Psoas muscle (tissue), 8 donors: ENCODE data around the gene LPP. TPM values are rescaled to one million over a fixed set of nuclear protein-coding genes. Genes with fewer than 3 reads are reported as not detected.

Experiments used
- ATAC-seq, 4 donors: fragments of 200-7000 bp; cut with Tn5 transposase; one replicate each; pipeline ENCODE4 v1.9.1; 2020; ENCODE audit warnings: moderate library complexity in 3 of 4, mild to moderate bottlenecking in 2 of 4
- DNase-seq, 2 donors: peaks; one replicate each; pipeline ENCODE4 v3.0.0-alpha.2; 2020
- H3K27ac ChIP-seq: fragments of 200-600 bp; one replicate; pipeline ENCODE4 v1.8.0; 2022
- H3K27me3 ChIP-seq, 3 donors: fragments of 200-600 bp in 1 of 3; one replicate each; pipeline versions ENCODE4 v1.6.1 to v1.8.0; 2013 to 2022; ENCODE audit warnings: low read length in 2 of 3, mild to moderate bottlenecking in 2 of 3, moderate library complexity in 1 of 3; ENCODE audit not compliant: insufficient read depth in 3 of 3
- H3K36me3 ChIP-seq, 2 donors: fragments of 200-600 bp in 1 of 2; one replicate each; pipeline versions ENCODE4 v1.6.1 to v1.8.0; 2013 to 2022; ENCODE audit warnings: low read depth in 1 of 2, mild to moderate bottlenecking in 1 of 2, moderate library complexity in 1 of 2; ENCODE audit not compliant: insufficient read depth in 1 of 2
- H3K4me1 ChIP-seq: fragments of 200-600 bp; one replicate; pipeline ENCODE4 v1.8.0; 2022
- H3K4me3 ChIP-seq: fragments of 200-600 bp; one replicate; pipeline ENCODE4 v1.8.0; 2022; ENCODE audit warnings: mild to moderate bottlenecking
- H3K9me3 ChIP-seq: fragments of 200-600 bp; one replicate; pipeline ENCODE4 v1.8.0; 2022
- WGBS, 3 donors: extraction: QIAGEN DNeasy Blood & Tissue Kit; methylation state at CpG; one replicate each; pipeline versions ENCODE4 v1.1.6 to v1.1.7; 2013; 5-methylcytosine and 5-hydroxymethylcytosine counted together
- intact Hi-C, 2 donors: fragments of 100-400 bp; cut with DNase I; formaldehyde crosslinking; loops; one replicate each; pipeline versions ENCODE4 v1.11.0 to v1.14.2; 2022
- polyA plus RNA-seq, 3 donors: library from polyadenylated mRNA; stranded (reverse); fragments of 200-250 nt; gene quantifications; one replicate each; pipeline ENCODE4 v1.2.3, GENCODE V29; 2013
- total RNA-seq, 4 donors: library from RNA; stranded (reverse); fragmentation: NEBNext Ultra II Directional in 2 of 4; extraction: Animal tissue kit (Norgen Biotek cat#: 25700) in 2 of 4; gene quantifications; one replicate each; pipeline versions ENCODE4 v1.2.1 to v1.2.4, GENCODE V29; 2021 to 2023
- TF ChIP-seq, protein P1 (sequence below): fragments of 200-600 bp; IDR thresholded peaks from one replicate; pipeline ENCODE4 v1.8.0; 2022; ENCODE audit warnings: antibody characterized with exemption
- donor health status: healthy with polysubstance abuse.
- donor health status: DM: no; HTN: no; CAD: no; lungs with moderate emphysema.
- donor health status: Bipolar disorder and iron deficiency.
- donor health status: healthy.
- donor health status: DM: yes; HTN: yes; CAD: no.
- donor health status: DM: no; HTN: no; CAD: no.
- donor health status: DM: no; HTN: no; CAD: no.
- donor health status: DM: yes; HTN: yes; CAD: no.

Gene LPP
- total and polyA plus RNA-seq, 7 donors = 2.6 to 80.3 (median 42.8) TPM

DNA sequence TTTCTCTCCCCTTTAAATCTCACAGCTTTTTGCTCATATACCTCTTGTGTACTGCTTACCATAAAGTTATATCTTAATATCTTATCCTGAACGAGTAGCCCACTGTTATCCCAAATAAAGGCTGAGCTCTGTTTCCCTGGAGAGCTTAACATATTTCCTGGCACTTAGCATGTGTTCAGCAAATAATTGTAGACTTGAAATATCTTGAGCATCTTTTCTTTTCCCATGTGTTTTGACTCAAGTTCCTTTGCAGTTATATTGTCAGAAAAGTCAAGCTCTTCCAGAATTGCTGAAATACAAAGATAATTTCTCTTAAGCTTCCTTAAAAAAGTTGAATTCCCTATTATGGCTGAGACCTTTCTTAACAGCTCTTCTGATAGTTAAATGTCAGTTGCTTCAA, 150.5 kb downstream of the LPP start:
- intact Hi-C loops = no loop called here
- Histone ChIP-seq H3K4me3 (no peak overlapping the region), H3K4me1 (peaks cover 10% of the 10 kb centered on the region), H3K27ac (no peak overlapping the region), H3K27me3 (no peaks in the 10 kb centered on the region), H3K9me3 (no peaks in the 10 kb centered on the region), H3K36me3 (no peaks in the 10 kb centered on the region)
- 21 to 32% (median 21%) methylated on average over 1 of the region's 1 CpG for WGBS, 3 donors
- TF ChIP-seq, protein P1, sequence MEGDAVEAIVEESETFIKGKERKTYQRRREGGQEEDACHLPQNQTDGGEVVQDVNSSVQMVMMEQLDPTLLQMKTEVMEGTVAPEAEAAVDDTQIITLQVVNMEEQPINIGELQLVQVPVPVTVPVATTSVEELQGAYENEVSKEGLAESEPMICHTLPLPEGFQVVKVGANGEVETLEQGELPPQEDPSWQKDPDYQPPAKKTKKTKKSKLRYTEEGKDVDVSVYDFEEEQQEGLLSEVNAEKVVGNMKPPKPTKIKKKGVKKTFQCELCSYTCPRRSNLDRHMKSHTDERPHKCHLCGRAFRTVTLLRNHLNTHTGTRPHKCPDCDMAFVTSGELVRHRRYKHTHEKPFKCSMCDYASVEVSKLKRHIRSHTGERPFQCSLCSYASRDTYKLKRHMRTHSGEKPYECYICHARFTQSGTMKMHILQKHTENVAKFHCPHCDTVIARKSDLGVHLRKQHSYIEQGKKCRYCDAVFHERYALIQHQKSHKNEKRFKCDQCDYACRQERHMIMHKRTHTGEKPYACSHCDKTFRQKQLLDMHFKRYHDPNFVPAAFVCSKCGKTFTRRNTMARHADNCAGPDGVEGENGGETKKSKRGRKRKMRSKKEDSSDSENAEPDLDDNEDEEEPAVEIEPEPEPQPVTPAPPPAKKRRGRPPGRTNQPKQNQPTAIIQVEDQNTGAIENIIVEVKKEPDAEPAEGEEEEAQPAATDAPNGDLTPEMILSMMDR = no peak
- ATAC-seq = no peak
- DNase-seq = no peak

DNA sequence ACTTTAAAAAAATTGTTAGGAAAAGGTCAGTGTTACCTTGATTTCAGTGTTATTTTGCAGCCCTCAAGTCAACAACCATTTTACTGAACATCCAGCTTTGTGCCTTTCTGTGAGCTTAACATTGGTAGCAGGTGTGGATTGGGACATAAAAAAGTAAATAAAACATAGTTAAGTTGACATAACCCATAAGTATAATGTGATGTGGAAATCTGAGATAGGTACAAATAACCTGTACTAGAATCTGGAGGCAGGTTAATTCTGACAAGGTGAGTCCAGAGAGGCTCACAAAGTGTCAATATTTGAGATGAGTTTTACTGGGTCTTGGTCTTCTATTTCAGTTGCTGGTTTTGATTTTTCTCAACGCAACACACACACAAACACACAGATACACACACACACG, 151.3 kb downstream of the LPP start:
- ATAC-seq (no peak), DNase-seq (no peak)

DNA sequence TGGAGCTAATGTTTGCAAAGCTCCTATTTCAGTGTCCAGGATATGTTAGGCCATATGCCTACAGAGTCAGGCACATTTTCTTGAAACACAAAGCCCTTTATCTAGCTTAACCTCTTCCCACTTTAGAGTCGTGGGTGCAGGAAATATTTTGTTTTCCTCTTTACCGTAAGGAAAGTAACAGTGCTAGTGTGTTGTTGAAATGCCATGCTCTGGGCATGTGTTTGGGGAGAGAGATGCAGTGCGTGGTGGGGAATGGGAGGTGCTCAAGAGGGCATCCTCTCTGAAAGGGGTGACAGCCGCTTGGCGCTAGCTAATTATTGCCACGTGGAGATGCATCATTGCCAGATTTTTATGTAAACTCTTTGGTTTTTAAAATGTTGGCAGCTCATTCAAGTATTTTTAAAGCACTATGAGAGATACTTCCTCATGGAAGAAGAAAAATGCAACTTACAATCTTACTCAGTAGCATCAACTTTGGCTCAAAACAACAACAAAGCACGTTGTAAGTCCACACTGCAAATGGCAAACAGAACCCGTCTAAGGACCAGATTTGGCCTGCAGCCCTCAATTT, 152.6 kb downstream of the LPP start:
- intact Hi-C loops = no loop called here
- H3K4me1 ChIP-seq = peaks cover 7% of the 10 kb centered on the region
- DNase-seq = no peak
- TF ChIP-seq, protein P1 = no peak
- no peaks in the 10 kb centered on the region for H3K27me3 ChIP-seq
- H3K9me3 ChIP-seq = no peaks in the 10 kb centered on the region
- no peak for ATAC-seq
- WGBS, 3 donors = 71 to 76% (median 73%) methylated on average over 8 of the region's 8 CpGs
- no peak overlapping the region for H3K27ac ChIP-seq
- no peaks in the 10 kb centered on the region for H3K36me3 ChIP-seq
- no peak overlapping the region for H3K4me3 ChIP-seq

More for the DNA sequence above, 151.3 kb downstream of the LPP start:
- 94 to 100% (median 97%) methylated on average over 2 of the region's 2 CpGs for WGBS, 3 donors
- peaks cover 7% of the 10 kb centered on the region for H3K4me1 ChIP-seq
- no peak overlapping the region for H3K27ac ChIP-seq
- TF ChIP-seq, protein P1 = no peak
- intact Hi-C loops = no loop called here
- H3K4me3 ChIP-seq = no peak overlapping the region
- H3K27me3 ChIP-seq = no peaks in the 10 kb centered on the region
- H3K36me3 ChIP-seq = no peaks in the 10 kb centered on the region
- H3K9me3 ChIP-seq = no peaks in the 10 kb centered on the region

DNA sequence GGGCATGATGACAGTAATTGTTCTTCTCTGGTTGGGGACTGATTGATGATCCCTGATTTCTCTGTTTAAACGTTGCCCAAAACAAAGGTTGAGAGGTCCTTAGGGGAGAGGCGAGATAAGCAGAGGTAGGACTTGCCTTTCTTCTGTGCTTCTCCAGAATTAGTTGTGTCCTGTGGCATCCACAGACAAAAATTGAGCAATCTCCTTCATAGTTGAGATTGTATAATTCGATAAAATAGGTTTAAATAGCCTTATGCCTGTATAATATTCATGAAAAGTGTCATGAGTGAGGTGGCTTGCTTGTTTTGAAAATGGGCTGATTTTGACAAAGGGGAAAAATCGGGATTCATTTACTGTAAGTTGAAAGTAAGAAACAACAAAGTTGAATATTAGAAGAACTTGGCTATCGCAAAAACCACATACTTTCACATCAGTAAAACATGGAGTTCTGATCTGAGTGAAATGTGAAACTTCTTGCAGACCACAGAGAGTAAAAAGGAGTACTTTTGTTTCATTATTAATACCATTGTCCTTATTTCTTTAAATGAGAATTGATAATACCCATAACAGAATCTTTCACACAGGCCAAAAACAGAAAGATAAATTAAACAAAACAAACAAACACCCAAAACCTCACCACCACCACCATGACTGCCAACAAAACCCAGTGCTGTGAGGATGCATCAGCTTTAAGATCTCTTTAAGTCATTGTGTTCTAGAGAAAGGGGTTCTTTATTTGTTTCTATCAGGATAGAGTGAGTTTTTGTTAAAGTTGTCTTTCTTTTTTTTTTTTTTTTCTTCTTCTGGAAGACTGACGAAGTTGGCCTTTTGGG, 155.7 kb downstream of the LPP start:
- 88 to 89% (median 89%) methylated on average over 6 of the region's 6 CpGs for WGBS, 3 donors
- DNase-seq = no peak

More for the DNA sequence above, 155.7 kb downstream of the LPP start:
- Histone ChIP-seq H3K27me3 (no peaks in the 10 kb centered on the region), H3K4me3 (no peak overlapping the region), H3K36me3 (no peaks in the 10 kb centered on the region), H3K4me1 (no peaks in the 10 kb centered on the region), H3K27ac (no peak overlapping the region), H3K9me3 (no peaks in the 10 kb centered on the region)
- TF ChIP-seq, protein P1 = no peak
- ATAC-seq = no peak
- intact Hi-C loops = no loop called here
